AG04449 (cell line): Measurements from ENCODE around the gene RPTN.
"Not testable (repeated sequence)": the region's sequence is repeated elsewhere in the genome, so short reads cannot be mapped to it uniquely, and the experiment has no call there.

Source experiments
- CTCF ChIA-PET: fragments of 350-600 bp; formaldehyde crosslinking; extraction: SDS; loops from one replicate; lab custom pipeline; 2021; ENCODE audit warnings: antibody characterized with exemption; lab: Yijun Ruan, JAX
- POLR2A ChIA-PET: fragments of 400-600, 350-600 bp; formaldehyde crosslinking; extraction: SDS; loops from one replicate; lab custom pipeline; 2020; ENCODE audit warnings: antibody characterized with exemption, inconsistent platforms; lab: Yijun Ruan, JAX
- DNase-seq: peaks from one replicate; pipeline ENCODE4 v3.0.0-alpha.2; 2010; ENCODE audit warnings: low read depth, low spot score
- H3K4me3 ChIP-seq: 2 replicates; pipeline ENCODE4 v1.5.1; 2011; ENCODE audit warnings: low read depth, mild to moderate bottlenecking, control low read depth, low read length
- TF ChIP-seq, protein P1 (sequence below): IDR thresholded peaks from one replicate; pipeline ENCODE4 v1.5.1; 2011; ENCODE audit warnings: mild to moderate bottlenecking, moderate library complexity, low read length, control low read depth, inconsistent platforms; ENCODE audit not compliant: insufficient read depth; ENCODE audit errors: missing control alignments

Gene RPTN

DNA sequence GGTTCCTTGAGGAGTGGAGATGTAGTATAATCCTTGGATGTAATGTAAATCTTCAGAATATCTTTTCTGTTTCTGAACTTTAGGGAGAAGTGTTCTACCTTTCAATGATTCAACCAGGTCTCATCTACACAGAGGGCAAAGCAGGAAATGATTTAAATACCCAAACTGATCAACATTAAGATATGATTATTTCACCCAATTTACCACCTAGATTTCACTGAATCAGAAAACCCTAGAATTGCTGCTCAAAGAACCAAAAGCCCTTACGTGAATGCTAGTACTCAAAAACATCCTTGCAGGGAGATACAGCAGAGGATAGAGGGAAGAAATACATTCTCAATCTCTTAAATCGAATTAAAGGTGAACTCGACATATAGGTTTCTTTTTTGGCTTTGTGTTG lies 5.0 kb downstream of the RPTN start:
- POLR2A ChIA-PET = no interaction called here
- H3K4me3 ChIP-seq = no peak overlapping the region
- DNase-seq = no peak
- CTCF ChIA-PET = interaction anchor here (1.5 to 1.6 kb wide), 2 partner anchors 29 to 31 kb away, joined by 3 to 5 read pairs; no protein-coding TSS in a partner anchor
- TF ChIP-seq, protein P1, sequence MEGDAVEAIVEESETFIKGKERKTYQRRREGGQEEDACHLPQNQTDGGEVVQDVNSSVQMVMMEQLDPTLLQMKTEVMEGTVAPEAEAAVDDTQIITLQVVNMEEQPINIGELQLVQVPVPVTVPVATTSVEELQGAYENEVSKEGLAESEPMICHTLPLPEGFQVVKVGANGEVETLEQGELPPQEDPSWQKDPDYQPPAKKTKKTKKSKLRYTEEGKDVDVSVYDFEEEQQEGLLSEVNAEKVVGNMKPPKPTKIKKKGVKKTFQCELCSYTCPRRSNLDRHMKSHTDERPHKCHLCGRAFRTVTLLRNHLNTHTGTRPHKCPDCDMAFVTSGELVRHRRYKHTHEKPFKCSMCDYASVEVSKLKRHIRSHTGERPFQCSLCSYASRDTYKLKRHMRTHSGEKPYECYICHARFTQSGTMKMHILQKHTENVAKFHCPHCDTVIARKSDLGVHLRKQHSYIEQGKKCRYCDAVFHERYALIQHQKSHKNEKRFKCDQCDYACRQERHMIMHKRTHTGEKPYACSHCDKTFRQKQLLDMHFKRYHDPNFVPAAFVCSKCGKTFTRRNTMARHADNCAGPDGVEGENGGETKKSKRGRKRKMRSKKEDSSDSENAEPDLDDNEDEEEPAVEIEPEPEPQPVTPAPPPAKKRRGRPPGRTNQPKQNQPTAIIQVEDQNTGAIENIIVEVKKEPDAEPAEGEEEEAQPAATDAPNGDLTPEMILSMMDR = no peak

DNA sequence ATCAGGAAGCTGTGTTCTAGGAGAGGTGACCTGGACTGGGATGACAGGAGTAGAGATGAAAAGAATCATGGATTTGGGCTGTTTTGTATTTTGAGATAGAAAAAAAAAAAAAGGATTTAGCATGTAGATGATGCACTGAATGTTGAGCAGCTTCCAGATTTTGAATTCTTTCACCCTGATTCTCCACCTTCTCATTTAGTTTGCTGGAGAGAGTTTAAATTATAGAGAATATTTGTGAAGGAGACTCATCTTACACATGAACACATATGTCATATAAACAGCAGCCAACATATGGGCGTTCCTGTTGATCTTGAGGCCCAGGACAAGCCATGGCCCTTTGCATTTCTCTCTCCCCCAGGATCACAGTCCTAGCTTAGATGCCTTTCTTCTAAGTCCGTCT lies 7.4 kb downstream of the RPTN start:
- DNase-seq = no peak
- TF ChIP-seq, protein P1 = no peak
- ChIA-PET POLR2A (no interaction called here), CTCF (interaction anchor here (1.1 to 7.2 kb wide), 7 partner anchors 10 to 307 kb away, joined by 3 to 114 read pairs (median 5); no protein-coding TSS in a partner anchor)
- no peak overlapping the region for H3K4me3 ChIP-seq

DNA sequence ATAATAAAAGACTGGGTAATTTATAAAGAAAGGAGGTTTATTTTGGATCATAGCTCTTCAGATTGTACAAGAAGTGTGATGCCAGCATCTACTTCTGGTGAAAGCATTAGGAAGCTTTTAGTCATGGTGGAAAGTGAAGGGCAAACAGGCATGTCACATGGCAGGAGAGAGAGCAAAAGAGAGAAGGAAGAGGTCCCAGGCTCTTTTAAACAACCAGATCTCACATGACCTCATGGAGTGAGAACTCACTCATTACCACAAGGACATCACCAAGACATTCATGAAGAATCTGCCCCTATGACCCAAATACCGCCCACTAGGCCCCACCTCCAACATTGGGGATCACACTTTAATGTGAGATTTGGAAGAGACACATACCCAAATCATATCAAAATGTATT lies 10.0 kb downstream of the RPTN start:
- DNase-seq = no peak
- POLR2A ChIA-PET = no interaction called here
- H3K4me3 ChIP-seq = no peak overlapping the region
- CTCF ChIA-PET = interaction anchor here (0.6 to 7.2 kb wide), 5 partner anchors 11 to 311 kb away, joined by 3 to 114 read pairs (median 5); no protein-coding TSS in a partner anchor
- TF ChIP-seq, protein P1 = no peak

DNA sequence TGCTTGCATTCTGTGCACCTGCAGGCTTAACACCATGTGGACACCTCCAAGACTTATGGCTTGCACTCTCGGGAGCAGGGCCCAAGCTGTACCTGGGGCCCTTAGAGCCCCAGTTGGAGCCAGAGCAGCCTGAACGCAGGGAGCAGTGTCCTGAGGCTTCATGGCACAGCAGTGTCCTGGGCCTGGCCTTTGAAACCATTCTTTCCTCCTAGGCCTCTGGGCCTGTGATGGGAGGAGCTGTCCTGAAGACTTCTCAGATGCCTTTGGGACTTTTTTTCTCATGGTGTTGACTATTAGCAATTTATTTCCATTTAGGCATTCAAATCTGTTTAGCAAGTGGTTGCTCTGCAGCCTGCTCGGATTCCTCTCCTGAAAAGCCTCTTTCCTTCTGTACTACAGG lies 11.0 kb downstream of the RPTN start:
- DNase-seq = no peak
- CTCF ChIA-PET = interaction anchor here (0.8 to 7.2 kb wide), 3 partner anchors 38 to 310 kb away, joined by 3 to 114 read pairs (median 5); no protein-coding TSS in a partner anchor
- TF ChIP-seq, protein P1 = no peak
- H3K4me3 ChIP-seq = no peak overlapping the region
- POLR2A ChIA-PET = no interaction called here

DNA sequence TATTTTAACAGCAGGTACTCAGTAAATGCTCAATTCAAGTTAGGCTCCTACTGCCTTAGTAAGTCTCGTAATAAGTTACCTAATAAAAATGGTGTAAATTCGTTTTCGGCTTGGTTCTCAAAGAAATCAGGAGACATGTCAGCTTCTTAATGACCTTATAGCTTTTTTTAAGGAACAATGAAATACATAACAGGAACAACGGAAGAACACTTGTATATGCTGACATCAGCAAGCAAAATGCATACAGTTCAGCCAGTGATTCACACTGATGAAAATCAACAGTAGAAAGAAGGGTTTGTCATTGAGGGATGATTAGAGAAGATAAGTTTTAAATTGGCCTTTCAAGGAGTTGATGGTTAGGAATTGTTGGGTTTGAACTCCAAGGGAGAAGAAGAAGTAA lies 13.3 kb downstream of the RPTN start:
- CTCF ChIA-PET = interaction anchor here (7.2 kb wide), 1 partner anchor 40 kb away, joined by 114 read pairs; no protein-coding TSS in a partner anchor
- TF ChIP-seq, protein P1 = no peak

DNA sequence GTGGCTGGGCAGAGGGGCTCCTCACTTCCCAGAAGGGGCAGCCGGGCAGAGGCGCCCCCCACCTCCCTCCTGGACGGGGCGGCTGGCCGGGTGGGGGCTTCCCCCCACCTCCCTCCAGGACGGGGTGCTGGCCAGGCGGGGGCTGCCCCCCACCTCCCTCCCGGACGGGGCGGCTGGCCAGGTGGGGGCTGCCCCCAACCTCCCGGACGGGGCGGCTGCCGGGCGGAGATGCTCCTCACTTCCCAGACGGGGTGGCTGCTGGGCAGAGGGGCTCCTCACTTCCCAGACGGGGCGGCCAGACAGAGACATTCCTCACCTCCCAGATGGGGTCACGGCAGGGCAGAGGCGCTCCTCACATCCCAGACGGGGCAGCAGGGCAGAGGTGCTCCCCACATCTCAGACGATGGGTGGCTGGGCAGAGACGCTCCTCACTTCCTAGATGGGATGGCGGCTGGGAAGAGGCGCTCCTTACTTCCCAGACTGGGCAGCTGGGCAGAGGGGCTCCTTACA lies 14.3 kb downstream of the RPTN start:
- DNase-seq, CTCF ChIA-PET, H3K4me3 ChIP-seq, POLR2A ChIA-PET: not testable (repeated sequence)

More for the DNA sequence above, 13.3 kb downstream of the RPTN start:
- no peak for DNase-seq
- POLR2A ChIA-PET = no interaction called here
- no peak overlapping the region for H3K4me3 ChIP-seq
